Myocyte (in vitro differentiated cells): ENCODE measurements around the gene ADAM17. TPM values are rescaled to one million over a fixed set of nuclear protein-coding genes. Genes with fewer than 3 reads are reported as not detected.

Experiments used
- DNase-seq: peaks from one replicate; pipeline ENCODE4 v3.0.0-alpha.2; 2012; ENCODE audit warnings: low read depth
- total RNA-seq: library from RNA; depleted of rRNA; stranded (reverse); fragments of >200 nt; gene quantifications from 2 replicates; pipeline ENCODE4 v1.2.3, GENCODE V29; 2014

The ADAM17 gene
- total RNA-seq, 1 donor from 2014 or later: 64.9 TPM

DNA sequence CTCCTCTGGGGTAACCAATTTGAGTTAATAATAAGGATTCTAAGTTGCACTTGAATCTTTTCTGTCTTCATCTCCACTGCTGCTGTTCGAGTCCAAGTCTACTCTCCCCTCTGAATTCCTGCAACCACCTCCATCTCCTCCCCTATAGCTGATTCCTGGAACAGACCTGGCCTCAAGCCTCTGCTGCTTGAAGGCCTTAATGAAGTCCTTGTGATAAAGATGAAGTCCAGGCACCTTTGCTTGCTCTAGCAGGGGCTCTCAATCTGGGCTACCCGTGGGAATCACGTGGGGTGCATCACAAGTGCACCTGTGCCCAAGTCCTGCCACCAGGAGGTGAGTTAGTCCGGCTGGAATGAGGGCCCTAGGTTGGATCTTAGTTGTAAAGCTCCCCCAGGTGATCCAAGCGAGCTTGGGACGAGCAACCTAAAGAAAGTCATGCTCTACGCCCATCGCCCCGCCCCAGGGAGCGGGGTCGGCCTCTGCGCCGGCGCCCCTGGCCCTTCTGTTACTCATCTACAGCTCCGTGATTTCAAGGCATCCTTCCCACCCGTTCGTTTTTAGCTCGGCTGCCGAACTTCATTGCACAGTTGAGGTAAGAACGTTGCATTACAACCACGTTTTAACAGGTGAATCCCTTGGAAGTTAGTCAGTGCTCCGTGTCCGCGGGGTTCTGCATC is 82.2 kb downstream of the ADAM17 start:
- DNase-seq: no peak

DNA sequence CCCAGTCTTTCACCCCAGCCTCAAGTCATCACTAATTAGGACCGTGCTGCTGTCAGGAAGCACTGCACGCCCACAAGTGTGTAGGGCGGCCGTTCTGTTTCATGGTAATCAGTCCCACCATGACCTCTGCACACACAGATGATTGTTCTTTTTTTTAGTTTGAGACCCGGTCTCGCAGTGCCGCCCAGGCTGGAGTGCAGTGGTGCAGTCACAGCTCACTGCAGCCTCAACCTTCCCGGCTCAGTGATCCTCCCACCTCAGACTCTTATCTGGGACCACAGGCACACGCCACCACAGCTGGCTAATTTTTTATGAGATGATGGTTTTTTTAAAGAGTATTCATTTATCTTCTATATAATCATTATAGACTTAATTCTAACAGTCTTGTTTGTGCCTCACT is 83.1 kb downstream of the ADAM17 start:
- no peak for DNase-seq

DNA sequence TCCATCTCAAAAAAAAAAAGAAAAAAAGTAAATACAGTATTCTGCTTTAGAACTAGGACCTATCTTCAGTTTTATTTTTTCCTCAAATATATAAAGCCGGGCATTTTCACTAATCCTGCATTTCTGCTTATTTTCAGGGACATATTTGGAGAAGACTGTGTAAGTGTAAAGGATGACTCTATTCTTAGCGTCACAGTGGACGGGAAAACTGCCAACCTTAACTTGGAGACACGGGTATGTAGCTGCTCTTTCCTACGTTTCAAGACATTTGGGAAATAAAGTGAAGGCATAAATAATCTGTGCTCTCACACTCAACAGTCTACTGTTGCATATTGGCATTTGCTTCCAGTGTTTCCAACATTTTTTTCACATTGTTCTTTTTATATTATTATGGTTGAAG is 84.4 kb downstream of the ADAM17 start:
- no peak for DNase-seq

DNA sequence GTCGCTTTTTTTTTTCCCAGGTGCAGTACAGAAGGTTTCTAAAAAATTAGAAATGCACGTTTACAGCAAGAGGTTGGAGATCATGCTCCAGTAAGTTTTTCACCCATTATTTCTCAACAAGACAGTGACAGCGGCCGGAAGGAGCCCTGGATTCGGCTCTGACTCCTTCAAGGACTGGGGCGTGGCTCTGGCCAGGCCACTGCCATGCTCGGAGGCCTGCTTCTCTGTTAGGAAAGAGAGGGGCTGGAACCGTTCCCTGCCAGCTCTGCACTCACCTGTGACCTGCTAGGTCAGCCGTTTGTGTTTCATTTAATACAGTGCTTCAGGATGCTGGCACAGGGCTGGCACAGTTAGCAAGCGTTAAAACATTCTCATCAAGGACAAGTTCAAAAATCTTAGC is 87.9 kb downstream of the ADAM17 start:
- no peak for DNase-seq

DNA sequence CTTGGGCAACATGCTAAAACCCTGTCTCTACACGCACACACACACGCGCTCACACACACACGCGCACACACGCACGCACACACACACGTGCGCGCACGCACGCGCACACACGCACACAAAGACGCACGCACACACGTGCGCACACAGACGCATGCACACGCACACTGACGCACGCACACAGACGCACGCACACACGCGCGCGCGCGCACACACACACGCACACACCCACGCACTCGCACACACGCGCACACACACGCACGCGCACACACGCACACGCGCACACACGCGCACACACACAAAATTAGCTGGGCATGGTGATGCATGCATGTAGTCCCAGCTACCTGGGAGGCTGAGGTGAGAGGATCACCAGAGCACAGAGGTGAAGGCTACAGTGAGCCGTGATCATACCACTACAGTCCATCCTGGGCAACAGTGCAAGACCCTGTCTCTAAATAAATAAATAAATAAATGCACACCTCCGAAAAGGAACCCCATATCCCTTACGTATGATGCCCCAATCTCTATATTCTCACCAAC is 89.4 kb downstream of the ADAM17 start:
- DNase-seq: no peak

DNA sequence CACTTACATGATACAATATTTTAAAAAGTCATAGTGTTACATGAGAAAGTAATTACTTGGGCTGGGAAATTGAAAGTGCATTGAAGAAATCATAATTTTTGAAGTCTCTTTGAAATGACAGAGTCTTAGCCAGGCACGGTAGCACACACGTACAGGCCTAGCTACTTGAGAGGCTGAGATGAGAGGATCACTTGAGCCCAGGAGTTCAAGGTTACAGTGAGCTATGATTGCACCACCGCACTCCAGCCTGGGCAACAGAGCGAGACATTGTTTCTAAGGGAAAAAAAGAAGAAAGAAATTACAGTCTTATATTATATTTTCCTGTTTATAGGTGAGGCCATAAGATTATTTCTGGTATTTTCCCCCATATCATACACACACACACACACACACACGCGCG is 90.5 kb downstream of the ADAM17 start:
- no peak for DNase-seq

DNA sequence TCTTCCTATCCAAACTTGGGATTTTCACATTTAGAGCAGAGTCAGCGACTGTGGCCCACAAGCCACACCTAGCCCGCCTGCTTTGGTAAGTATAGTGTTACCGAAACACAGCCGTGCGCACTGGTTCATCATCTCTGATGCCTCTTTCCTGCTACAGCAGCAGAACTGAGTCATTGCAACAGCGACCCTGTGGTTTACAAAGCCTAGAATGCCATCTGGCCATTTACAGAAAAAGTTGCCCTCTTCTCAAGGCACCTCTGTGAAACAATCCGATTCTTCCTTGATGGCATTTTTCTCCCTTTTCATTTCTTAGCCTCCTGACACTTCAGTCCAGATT is 92.0 kb downstream of the ADAM17 start:
- DNase-seq: peak; percentile 87

DNA sequence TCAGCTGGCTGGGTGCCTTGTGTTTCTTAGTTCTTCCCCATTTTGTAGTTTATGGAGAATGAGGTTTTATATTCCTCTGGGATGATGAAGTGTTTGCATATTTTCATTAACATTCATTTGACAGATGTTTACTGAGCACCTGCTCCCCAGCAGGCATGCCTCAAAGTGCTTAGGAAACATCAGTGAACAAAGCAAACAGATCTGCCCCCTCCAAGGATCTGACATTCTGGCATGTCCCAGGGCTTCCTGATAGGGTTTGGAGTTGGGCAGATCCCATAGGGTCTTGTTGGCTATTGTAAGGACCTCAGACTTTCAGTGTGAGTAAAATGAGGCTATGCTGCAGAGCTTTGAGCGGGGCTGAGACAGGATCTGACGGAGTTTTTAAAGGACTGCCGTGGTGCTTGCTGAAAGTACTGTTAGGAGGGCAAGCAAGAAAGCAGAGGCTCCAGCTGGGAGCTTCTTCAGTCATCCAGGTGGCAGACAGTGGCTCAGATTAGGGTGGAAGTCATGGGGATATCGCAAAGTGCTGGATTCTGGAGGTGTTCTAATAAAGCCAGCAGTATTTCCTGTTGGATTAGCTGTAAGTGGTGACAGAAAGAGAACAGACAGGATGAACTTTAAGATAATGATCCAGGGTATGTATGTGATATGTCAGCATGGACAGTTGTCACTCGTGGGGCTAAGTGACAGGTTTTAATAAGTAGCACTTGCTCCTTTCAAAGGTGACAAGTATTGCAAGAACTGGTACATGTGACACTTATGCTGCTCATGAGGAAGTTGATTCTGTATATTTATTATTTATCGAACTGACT is 92.5 kb downstream of the ADAM17 start:
- DNase-seq: peak; percentile 43

DNA sequence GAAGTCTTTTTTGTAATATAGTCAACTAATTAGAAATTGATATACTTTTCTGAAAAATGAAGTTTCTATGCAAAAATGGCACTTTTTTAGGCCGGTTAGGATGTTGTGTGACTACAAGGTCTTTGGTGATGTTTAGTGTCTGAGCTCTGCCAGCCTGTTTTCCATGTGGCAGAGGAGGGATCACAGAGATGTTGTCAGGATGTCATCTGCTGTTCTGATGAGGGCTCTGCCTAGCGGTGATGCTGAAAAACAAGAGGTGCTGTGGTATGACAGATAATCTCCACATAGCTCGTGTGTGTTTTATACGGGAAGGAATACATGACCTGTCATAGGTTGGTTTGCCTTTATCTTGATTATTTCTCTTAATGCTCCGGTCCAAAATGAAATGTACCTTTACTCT is 93.3 kb downstream of the ADAM17 start:
- no peak for DNase-seq

DNA sequence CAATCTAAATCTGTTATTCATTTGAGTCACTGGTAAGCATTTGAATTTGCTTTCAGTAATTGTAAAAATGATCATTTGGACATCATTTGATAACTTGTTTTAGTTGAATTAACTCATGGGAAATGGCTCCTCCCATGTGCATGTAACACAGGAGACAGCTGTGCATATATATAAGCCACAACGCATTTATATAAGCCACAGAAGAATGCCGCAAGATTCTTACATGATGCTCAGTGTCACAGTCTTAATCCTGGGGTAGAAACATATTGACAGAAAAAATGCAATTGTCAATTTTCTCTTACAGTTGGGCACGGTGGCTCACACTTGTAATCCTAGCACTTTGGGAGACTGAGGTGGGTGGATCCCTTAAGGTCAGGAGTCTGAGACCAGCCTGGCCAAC is 94.6 kb downstream of the ADAM17 start:
- no peak for DNase-seq

DNA sequence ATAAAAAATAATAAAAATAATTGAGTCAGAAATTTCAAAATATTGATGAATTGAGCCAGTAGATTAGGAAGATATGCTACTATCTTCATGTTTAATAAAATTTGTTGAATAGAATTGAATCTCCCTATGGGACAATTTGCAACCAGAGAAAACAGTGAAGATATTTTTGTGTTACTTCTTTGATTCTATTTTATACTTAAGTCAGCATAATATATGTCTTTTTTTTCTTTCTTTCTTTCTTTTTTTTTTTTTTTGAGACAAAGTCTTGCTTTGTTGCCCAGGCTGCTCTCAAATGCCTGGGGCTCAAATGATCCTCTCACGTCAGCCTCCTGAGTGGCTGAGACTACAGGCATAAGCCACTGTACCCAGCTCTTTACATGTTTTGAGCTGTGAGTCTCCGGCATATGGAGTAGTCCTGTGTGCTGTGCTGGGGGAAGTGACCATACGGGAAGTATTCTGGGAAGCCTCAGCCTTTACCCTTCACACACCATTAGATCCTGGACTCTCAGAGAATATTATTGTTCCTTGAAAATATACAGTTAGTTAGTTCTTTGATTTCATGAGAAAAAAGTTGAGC is 95.1 kb downstream of the ADAM17 start:
- no peak for DNase-seq

DNA sequence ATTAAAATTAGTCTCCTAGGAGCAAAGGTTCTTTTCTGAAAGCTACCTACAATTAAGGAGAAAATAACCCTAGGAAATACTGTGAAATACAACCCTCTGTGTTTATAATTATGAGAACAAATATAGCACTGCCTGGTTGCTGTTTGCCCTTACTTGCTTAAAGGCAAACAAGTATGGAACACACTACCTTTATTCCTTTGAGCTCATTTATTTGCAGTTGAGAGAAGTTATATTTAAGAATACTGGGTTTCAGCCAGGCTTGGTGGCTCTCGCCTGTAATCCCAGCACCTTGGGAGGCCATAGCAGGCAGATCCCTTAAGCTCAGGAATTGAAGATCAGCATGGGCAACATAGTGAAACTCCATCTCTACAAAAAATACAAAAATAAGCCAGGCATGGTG is 104.4 kb downstream of the ADAM17 start:
- no peak for DNase-seq

DNA sequence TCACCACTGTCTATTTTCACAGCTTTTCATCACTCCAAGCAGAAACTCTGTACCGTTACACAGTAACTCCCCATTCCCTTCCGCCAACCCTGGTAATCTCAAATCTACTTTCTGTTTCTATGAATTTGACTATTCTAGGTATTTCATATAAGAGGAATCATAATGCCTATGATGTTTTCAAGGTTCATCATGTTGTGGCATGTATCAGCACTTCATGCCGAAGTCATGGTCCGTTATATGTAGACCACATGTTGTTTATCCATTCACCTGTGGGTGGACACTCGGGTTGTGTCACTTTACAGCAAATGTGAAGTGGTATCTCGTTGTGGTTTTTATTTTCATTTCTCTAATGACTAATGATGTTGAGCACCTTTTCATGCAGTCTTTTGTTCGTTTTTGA is 110.5 kb downstream of the ADAM17 start:
- no peak for DNase-seq

DNA sequence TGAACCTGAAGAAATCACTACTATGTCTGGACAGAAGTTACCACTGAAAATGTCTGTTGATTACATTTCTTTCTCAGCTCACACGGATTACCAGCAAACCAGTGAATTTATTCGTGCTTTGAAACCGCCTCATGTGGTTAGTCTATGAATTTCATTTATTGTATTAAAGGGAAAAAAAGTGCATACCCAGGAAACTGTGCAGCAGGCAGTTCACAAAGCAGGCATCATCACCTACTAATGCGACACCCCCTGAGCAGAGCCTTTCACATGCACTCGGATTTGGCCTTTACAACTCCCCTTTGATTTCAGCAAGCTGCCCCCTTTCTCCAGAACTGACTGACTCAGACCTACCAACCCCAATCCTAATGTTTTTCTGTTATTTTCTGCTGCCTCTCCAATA is 112.1 kb downstream of the ADAM17 start:
- DNase-seq: no peak

DNA sequence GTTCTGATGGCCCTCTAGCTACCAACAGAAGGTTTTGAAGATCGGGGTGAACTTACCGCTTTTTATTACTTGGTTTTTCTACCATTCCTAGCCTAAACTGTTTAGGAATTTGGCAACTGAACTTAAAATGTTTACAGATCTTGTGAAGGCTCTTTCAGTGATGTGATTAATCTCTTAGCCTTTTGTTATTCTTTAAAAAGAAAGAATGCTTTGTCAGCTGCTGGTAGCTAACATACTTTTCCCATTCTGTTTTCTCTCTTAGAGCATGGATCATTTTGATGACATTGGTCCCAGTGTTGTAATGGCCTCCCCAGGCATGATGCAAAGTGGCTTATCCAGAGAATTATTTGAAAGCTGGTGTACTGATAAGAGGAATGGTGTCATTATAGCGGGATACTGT is 114.1 kb downstream of the ADAM17 start:
- DNase-seq: no peak

DNA sequence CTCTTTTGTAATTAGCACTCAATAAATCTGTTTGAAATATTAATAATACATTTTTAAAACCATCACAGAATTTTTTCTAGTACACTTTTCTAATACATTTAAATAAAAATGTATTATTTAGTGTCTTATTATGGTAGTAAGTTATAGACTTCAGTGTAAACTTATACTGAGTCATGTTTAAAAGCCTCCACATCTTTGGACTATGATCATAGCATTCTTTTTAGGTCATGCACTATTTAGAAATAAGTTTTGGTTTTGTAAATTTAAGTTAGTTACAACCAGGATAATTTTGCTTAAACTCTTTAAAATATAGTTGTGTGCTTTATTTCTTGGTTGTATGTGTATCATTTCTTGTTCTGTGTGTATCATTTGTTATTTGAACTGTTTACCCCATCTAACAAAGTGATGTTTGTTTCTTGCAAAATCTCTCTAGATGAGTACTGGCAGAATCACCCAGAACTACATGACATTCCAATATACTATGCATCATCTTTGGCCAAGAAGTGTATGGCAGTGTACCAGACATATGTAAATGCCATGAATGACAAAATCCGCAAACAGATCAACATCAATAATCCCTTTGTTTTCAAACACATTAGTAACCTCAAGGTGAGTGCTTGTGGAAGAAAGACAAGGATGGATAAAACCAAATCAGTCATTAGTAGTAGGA is 115.4 kb downstream of the ADAM17 start:
- no peak for DNase-seq

DNA sequence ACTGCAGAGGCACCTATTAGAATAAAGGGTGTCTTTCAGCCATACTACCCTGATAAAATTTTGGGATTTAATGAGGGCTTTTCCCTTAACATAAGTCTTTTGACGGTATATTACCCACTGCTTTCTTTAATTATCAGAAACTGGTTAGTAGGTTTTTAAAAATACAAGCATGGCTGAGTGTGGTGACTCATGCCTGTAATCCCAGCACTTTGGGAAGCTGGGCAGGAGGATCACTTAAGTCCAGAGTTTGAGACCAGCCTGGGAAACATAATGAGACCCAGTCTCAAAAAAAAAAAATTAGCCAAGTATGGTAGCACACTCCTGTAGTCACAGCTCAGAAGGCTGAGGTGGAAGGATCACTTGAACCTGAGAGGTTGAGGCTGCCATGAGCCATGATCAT is 116.1 kb downstream of the ADAM17 start:
- no peak for DNase-seq

Other genes with a start within 250 kb of the ADAM17 start
- gene ITGB1BP1, start 132.3 kb downstream of the ADAM17 start, total RNA-seq: 45.9 and 47.4 TPM in 2 replicates
- gene CPSF3, start 132.2 kb downstream of the ADAM17 start, total RNA-seq: 44.0 and 45.3 TPM in 2 replicates
- 71.4 and 81.8 TPM in 2 replicates for gene IAH1, start 81.3 kb downstream of the ADAM17 start, total RNA-seq
- 194 and 222 TPM in 2 replicates for gene YWHAQ, start 75.2 kb upstream of the ADAM17 start, total RNA-seq